Panc1 (cell line): ENCODE results near the gene CNN3.

Source experiments
- POLR2AphosphoS5 ChIP-seq: IDR thresholded peaks from 2 replicates; pipeline ENCODE4 v1.6.1; 2012; ENCODE audit warnings: mild to moderate bottlenecking, low read depth, low read length, moderate library complexity
- REST ChIP-seq, 2 experiments: IDR thresholded peaks; 2 replicates each; pipeline ENCODE4 v1.6.1; 2011 to 2012; ENCODE audit warnings: low read depth in 2 of 2, control low read depth in 1 of 2, low read length in 1 of 2, mild to moderate bottlenecking in 1 of 2, moderate library complexity in 1 of 2; ENCODE audit not compliant: insufficient read depth in 1 of 2
- TF ChIP-seq, protein P1 (sequence below): fragments of 450-650 bp; IDR thresholded peaks from 2 replicates; pipeline ENCODE4 v1.5.1; 2017; ENCODE audit warnings: mild to moderate bottlenecking

- TF ChIP-seq, protein P1, sequence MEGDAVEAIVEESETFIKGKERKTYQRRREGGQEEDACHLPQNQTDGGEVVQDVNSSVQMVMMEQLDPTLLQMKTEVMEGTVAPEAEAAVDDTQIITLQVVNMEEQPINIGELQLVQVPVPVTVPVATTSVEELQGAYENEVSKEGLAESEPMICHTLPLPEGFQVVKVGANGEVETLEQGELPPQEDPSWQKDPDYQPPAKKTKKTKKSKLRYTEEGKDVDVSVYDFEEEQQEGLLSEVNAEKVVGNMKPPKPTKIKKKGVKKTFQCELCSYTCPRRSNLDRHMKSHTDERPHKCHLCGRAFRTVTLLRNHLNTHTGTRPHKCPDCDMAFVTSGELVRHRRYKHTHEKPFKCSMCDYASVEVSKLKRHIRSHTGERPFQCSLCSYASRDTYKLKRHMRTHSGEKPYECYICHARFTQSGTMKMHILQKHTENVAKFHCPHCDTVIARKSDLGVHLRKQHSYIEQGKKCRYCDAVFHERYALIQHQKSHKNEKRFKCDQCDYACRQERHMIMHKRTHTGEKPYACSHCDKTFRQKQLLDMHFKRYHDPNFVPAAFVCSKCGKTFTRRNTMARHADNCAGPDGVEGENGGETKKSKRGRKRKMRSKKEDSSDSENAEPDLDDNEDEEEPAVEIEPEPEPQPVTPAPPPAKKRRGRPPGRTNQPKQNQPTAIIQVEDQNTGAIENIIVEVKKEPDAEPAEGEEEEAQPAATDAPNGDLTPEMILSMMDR: no peak
- TF ChIP-seq POLR2AphosphoS5: no peak
- no peak for TF ChIP-seq REST (IDR thresholded peaks at IDR 0.05; ENCODE audit: insufficient read depth in 1 of 2, low read depth in 2 of 2, low read length in 1 of 2)
Measured at GRCh38 chr1:94888201-94888600, 38.7 kb downstream of the CNN3 start.
